Prostate gland (tissue), 2 donors: ENCODE measurements around the gene ARL5B.

Experiments used
- CTCF ChIP-seq, 4 experiments: fragments of 200-600 bp in 2 of 4; fragments of 450-650 bp in 2 of 4; sonication (generic) in 2 of 4; IDR thresholded peaks; 1 replicate in 3 of 4; 2 replicates in 1 of 4; pipeline ENCODE4 v1.5.1; 2016 to 2019; ENCODE audit warnings: antibody characterized with exemption in 4 of 4, mild to moderate bottlenecking in 2 of 4, moderate library complexity in 2 of 4
- POLR2A ChIP-seq: fragments of 450-650 bp; IDR thresholded peaks from one replicate; pipeline ENCODE4 v1.6.1; 2016; ENCODE audit warnings: antibody characterized with exemption, mild to moderate bottlenecking
- POLR2AphosphoS5 ChIP-seq: sonication (generic); formaldehyde crosslinking; IDR thresholded peaks from one replicate; pipeline ENCODE4 v1.6.1; 2017; ENCODE audit warnings: antibody characterized with exemption

DNA sequence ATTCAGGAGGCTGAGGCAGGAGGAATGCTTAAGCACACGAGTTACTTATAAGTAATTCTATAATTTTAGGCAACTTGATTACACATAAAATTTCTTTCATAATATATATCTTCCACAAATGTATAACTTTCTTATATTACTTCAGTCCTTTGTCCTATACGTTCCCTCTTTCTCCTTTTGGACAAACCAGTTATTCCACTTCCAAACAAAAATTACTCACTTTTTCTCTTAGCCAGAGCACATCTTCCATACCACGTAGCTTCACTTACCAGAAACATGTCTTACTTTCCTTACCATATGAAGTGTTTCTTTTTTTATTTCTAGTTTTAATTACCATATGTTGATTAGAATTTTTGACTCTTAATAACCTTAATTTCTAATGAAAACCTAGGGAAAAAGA is 64.6 kb downstream of the ARL5B start:
- TF ChIP-seq POLR2AphosphoS5: no peak
- no peak for TF ChIP-seq CTCF (IDR thresholded peaks at IDR 0.05)
- no peak for TF ChIP-seq POLR2A
